ENCODE results near the gene GRPR.

The GRPR gene

GRCh38 chrX:16202943-16203342 is 79.6 kb downstream of the GRPR start:
- Mint-ChIP-seq H3K9me3 (no peaks in the 10 kb centered on the region), H3K27ac (no peak overlapping the region), H3K36me3 (ENCODE audit: low read depth) (no peaks in the 10 kb centered on the region), H3K4me3 (no peak overlapping the region), H3K4me1 (no peaks in the 10 kb centered on the region), H3K27me3 (ENCODE audit: low read depth) (peaks cover 9% of the 10 kb centered on the region)
- TF ChIP-seq, protein P1, sequence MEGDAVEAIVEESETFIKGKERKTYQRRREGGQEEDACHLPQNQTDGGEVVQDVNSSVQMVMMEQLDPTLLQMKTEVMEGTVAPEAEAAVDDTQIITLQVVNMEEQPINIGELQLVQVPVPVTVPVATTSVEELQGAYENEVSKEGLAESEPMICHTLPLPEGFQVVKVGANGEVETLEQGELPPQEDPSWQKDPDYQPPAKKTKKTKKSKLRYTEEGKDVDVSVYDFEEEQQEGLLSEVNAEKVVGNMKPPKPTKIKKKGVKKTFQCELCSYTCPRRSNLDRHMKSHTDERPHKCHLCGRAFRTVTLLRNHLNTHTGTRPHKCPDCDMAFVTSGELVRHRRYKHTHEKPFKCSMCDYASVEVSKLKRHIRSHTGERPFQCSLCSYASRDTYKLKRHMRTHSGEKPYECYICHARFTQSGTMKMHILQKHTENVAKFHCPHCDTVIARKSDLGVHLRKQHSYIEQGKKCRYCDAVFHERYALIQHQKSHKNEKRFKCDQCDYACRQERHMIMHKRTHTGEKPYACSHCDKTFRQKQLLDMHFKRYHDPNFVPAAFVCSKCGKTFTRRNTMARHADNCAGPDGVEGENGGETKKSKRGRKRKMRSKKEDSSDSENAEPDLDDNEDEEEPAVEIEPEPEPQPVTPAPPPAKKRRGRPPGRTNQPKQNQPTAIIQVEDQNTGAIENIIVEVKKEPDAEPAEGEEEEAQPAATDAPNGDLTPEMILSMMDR (IDR thresholded peaks at IDR 0.05; ENCODE audit: unreplicated experiment in 3 of 3), result no peak
